Measurements from ENCODE around the gene OSBPL9.
"Not testable (repeated sequence)": the region's sequence is repeated elsewhere in the genome, so short reads cannot be mapped to it uniquely, and the experiment has no call there.

Gene OSBPL9

DNA sequence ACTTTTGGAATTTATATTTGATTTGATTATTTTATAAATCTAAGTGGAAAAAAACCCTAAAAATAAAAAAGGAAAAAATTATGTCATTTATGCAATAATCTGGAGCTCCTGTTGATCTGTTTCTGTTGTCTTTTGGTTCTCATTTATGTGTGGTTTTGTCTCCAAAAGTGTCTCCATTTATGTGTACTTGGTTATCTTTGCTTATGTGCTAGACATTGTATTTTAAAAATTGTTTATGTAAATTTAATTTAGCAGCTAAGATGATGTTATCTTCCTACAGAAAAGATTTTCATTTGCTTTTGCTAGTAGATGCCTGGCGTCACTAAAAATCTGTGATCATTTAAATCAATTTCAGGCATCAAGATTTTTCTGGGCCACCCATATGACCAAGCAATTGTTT, 95.7 kb downstream of the OSBPL9 start:
- no peak for DNase-seq (ENCODE audit: low read depth)

DNA sequence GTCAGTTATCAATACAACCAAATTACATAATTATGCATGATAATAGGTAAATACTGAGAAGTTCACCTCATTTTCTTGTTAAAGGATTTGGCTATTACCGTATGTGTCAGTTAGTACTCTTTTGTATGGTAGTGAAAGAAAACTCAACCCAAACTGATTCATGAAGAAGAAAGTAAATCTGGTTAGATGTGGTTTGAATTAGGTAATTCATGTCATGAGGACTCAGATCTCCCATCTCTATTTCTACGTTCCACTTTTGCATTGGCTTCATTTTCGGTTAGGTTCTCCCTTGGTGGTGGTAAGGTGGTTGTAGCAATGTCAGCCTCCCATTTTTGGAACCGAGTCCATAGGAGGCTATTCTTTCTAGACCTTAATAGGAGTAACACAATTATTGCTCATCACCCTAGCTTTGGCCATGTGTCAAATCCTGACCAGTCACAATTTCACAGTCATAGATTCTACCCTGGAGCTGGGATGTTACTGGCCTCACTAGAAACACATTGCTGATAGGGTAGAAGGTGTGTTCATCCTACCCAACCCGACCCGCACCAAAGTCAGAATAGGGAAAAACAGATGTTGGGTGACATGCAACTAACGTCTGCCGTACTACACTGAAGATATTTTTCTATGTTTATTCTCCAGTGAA, 97.6 kb downstream of the OSBPL9 start:
- DNase-seq (ENCODE audit: low read depth): no peak

DNA sequence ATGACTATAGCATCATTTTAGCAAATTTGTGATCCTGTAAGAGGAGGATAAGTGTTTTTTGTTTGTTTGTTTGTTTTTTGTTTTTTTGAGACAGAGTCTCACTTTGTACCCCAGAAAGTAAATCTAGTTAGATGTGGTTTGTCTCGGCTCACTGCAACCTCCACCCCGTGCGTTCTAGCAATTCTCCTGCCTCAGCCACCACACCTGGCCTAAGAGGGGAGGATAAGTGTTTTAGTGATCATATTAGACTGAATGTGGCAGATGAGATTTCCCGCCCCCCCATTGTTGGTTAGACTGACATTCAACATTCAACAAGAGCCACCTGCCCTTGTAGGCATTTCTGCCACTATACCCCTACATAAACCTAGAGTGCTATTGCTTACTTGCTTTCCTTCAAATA, 98.5 kb downstream of the OSBPL9 start:
- no peak for DNase-seq (ENCODE audit: low read depth)

DNA sequence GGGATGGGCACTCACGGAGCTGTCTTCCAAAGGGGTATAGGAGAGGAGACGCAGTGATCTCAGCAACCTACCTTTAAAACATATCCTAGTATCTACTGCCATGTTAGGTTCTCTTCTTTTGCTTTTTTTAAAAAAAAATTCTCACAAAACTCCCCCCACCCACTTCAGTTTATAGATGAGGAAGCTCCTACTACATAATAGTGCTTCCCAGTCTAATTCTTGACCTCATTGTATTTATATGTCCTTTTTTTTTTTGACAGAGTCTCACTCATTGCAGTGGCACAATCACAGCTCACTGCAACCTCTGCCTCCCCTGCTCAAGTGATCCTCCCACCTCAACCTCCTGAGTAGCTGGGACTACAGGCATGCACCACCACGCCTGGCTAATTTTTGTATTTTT, 99.9 kb downstream of the OSBPL9 start:
- DNase-seq (ENCODE audit: low read depth): no peak

DNA sequence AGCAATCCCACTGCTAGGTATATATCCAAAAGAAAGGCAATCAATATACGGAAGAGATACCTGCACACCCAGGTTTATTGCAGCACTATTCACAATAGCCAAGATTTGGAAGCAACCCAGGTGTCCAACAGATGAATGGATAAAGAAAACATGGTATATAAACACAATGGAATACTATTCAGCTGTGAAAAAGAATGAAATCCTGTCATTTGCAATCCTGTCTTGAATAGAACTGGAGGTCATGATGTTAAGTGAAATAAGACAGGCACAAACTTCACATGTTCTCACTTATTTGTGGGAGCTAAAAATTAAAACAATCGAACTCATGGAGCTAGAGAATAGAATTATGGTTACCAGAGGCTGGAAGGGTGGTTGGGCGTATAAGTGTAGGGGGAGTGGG, 101.0 kb downstream of the OSBPL9 start:
- no peak for DNase-seq (ENCODE audit: low read depth)

DNA sequence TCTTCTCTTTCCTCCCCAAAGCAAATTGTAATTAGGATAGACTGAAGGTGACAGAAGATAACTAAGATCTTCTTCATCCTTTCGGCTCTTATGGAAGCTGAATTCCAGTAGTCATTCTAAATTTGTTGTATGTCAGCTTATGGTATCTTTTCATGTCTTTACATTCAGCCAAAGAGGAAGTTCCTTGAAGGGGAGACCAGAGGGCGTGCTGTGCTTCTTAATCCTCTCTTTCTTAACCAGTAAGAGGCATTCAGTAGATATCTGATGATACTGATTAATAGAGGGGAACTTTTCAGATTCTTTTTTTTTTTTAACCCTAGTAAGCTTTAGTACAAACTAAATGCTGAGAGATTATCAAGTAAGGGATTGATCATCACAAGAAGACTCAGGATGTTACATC, 102.3 kb downstream of the OSBPL9 start:
- DNase-seq (ENCODE audit: low read depth): no peak

DNA sequence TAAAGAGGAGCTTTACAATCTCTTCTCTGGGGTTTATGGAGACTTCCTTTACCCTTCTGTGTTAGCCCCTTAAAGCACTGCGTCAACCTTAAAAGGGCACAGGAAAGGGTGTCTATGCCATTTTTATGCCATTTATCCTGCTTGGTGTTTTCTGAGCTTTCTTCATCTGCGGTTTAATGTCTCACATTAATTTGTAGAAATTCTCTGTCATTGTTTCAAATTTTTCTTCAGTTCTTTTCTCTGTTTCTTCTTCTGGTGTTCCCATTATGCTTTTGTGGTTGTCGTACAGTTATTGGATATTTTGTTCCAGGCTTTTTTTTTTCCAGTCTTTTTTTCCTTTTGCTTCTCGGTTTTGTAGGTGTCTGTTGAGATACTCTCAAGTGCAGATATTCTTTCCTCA, 107.9 kb downstream of the OSBPL9 start:
- no peak for DNase-seq (ENCODE audit: low read depth)

DNA sequence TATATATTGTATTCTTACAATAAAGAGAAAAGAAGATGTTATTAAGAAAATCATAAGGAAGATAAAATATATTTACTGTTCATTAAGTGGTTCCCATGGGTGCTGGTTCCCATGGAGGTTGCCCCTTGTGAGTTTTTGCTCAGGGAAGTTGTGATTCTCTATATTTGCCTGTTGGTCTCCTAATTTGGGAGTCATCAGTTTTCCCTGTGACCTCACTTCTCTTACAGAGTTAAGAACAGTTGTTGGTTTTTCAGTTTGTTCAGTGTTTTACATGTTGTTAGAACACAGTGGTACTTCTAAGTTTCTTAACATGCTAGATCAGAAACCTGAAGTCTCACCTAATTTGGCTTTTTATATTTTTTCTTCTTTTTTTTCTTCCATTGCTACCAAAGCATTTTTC, 109.2 kb downstream of the OSBPL9 start:
- no peak for DNase-seq (ENCODE audit: low read depth)

DNA sequence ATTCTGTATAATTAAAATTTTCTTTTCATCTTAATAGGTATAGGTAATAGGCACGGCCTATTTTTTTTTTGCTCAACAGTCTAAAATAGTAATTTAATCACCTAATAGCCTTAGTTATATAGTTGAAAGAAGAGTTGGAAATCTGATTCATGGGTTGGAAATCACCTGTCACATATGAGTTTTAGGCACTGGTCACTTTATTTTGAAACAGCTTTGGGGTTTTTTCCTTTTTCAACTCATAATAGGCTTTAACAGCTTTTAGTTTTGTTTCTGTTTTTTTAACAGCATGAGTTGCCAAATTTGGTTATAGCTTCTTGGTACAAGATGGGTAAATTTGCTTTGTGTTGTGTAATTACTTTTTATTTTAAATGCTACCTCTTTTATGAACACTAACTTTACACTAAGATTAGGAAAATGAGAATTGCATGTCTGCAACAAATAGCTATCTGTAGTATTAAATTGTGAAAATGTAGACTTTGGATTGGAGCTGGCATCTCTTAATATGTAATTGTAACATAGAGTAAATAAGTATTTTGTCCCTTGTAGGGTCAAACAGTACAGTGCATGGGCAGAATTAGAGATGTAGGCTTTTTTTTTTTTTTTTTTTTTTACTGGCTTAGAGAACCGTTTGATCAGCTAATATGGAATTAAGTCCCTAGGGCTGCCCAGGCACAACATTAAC, 109.8 kb downstream of the OSBPL9 start:
- DNase-seq (ENCODE audit: low read depth): no peak

DNA sequence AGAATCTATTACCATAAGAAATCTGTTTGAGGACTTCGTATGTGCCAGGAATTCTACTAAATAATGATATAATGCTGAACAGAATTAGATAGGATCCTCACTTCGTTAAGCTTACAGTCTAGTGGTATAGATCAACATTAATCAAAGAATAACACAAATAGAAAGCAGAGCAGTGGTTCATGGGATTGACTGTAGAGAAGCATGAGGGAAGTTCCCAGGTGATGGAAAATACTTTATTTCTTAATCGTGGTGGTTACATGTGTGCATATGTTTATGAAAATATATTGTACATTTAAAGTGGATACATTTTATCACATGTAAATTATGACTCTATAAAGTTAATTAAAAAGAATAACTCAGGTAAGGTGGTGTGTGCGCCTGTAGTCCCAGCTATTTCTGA, 110.5 kb downstream of the OSBPL9 start:
- DNase-seq (ENCODE audit: low read depth): no peak

DNA sequence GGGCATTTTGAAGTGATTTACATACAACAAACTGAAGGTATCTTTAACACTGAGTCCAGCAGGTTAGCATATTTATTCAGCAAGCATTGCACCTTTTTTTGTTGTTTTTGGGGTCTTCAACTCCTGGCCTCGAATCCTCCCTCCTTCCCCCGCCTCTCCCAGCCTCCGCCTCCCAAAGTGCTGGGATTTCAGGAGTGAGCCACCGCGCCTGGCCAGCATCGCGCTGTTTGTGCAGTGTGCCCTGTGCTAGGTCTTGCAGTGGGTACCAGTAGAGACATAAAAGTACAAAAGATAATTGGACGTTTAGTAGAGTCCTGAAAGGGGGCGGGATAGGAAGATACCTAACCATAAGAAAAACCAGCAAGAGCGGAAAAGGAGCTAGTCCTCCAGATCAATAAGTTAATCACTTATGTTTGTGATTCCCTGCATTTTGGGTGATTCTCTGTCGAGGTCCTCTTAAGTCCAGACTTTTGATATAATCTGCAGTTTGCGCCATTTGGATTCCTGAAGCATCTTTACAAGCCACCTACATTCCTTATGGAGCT, 111.8 kb downstream of the OSBPL9 start:
- DNase-seq (ENCODE audit: low read depth): no peak

DNA sequence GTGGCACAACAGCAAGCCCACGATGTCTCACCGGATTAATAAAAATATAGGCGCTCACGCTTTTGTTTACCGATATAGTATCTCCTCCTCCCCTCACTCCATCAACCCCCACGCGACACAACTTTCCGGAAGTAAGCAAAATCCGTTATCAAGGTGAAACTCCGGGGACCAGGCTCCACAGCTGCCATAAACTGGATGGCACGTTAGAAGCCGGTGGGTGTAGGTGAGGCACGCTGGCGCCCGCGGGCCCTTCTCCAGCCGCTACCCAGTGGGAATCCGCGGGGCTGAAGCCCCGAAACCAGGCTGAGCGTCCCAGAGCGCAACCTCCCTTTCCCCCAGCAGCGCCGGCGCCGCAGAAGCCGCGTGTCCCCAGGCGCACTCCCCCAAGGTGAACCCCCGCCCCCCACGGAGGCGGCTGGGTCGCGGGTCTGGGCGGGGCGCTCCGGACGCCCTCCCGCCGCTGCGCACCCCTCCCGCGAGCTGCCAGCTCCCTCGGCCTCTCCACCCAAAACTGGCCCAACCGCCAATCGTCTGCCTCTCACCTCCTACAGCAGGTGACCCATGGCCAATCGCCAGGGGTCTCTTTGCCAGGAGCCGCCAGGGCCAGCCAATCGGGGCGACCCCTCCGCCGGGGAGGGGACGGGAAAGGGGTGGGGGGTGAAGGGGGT, 112.4 kb downstream of the OSBPL9 start:
- no peak for DNase-seq (ENCODE audit: low read depth)

DNA sequence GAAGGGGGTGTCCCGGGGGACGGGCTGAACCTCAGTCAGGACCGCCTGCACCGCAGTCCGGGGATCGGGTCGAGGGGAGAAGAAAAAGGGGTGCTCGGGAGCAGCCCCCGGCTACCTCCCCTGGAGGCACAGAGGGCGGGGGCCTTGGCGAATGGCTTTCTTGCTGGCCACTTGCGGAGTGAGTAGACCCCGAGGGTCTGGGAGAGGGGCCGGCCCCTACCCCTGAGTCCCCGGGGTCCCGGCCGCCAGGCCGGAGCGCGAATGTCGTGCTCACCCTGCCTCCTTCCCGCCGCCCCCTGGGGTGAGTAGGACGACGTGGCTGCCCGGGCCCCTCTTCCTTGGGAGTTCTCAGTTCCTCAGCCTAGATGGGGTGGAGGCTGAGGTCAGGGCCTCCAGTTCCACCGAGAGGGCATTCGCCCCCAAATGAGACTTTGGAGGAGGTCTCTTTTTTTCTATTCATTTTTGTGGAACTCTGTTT, 113.0 kb downstream of the OSBPL9 start:
- no peak for DNase-seq (ENCODE audit: low read depth)

DNA sequence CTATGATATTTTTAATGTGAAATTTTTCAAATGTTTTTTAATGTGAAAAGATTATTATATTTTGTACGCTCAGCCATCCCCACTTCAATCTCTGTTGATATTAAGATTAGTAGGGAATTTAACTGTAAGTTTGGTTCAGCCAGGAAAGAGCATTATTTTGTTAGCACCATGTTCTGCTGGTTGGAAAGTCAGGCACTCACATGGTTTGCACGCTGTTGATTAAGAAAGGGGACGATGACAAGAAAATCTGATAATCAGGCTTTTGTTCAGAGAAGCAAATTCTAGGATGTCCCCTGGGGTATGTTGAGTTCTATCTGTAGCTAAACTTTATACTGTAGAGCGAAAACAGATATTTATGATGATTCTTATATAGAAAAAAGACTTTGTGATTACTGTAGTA, 115.1 kb downstream of the OSBPL9 start:
- DNase-seq (ENCODE audit: low read depth): no peak

DNA sequence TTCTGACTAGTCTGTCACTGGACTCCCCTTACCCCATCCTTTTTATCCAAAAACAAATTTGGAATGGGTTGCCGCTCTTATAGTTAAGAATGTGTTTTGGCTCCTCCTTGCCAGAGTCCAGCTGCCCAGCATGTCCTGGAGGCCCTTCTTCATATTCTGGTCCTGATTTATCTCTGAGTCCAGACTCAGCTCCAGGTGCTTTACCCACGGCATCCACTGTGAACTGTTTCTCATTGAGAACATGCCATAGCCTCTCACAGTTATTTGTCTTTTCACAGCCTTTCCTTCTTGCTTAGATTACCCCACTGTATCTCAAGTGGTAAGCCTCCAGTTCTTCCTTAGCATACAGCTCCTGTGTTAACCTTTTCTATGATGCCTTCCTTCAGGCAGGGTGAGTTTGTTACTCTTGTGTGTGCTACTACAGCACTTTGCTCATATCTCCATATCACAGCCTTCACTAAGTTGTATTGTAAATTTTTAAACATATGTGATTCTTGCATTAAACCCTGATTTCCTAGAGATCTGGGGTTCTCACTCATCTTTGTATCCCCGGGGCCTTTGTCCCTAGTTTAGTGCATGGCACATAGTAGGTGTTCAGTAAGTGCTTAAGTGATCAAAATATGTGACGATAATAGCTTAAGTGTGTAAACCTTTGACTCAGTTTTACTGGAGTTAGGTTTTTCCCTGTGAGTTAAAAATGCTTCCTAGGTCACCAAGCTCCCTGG, 116.0 kb downstream of the OSBPL9 start:
- DNase-seq (ENCODE audit: low read depth): no peak

DNA sequence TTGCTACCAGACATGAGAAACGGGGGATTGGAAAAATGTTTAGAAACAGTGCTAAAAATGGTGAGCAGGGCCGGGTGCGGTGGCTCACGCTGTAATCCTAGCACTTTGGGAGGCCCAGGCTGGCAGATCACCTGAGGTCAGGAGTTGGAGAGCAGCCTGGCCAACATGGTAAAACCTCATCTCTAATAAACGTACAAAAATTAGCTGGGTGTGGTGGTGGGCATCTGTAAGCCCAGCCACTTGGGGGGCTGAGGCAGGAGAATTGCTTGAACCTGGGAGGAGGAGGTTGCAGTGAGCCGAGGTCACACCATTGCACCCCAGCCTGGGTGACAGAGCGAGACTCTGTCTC, 116.5 kb downstream of the OSBPL9 start:
- DNase-seq (ENCODE audit: low read depth): not testable (repeated sequence)

DNA sequence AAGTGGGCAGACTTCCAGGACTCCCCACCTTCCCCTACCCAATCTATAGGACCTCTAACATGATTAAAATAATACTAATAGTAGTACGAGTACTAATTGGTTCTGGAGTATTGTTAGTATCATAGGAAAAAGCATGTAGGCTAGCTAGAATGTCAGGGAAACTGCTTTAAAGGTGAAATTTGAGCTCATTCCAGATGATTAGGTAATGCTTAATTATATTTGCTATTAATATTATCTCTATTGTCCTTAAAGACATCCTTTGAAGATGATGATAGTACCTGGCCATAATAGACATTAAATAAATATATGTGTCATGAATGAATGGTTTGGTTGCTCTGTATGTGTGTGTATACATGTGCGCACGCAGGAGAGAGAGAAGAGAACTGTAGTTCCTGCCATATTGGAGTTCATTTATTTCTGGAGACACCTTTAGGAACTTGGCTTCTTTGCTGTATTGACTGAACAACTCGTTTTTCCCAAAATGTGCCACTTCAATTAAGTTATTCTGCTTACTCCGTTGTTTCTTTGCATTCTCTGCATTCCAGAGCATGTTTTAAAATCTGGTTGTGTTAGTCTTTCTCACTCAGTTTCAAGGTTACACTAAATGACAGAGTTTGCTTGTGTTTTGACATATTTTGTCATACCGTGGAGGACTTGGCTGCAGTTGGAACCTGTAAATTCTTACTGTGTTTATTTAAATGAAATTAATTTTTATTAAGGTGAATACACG, 117.1 kb downstream of the OSBPL9 start:
- DNase-seq (ENCODE audit: low read depth): no peak

DNA sequence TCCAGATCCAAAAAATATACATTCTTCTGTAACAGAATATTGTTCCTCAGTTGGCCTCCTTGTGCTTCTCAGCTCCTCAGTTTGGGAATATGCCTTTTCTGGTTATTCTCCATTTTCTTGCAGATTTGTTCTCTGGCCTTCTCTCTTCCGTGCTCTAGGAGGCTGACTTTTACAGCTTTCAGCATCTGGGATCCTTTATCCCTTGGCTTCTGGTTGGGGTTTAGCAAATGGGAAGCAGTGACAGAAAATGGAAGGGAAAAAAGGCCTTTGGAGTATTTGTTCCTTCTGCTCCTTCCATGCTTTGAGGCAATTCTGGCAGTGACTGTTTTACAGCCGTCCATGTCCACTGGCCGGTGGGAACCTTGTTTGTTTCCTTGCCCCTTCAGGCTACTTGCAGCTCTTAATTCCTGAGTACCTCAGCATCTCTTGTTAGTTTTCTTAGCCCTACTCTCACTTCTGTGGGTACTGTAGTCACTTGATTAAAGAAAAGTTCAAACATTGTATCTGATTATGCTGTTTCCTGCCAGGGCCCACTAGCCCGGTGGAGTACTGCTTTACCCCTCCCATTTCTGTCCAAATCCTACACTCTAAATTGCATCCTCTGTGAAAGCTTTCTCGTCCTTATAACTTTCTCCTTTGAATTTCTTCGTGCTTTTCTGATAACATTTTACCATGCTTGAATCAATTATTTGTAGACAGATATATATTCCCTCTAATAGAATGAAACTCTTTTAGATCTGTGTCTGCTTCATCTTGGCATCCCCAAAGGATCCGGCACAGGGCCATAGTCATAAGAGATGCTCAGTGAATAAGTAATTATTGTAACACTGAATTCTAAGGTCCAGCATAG, 118.2 kb downstream of the OSBPL9 start:
- no peak for DNase-seq (ENCODE audit: low read depth)

DNA sequence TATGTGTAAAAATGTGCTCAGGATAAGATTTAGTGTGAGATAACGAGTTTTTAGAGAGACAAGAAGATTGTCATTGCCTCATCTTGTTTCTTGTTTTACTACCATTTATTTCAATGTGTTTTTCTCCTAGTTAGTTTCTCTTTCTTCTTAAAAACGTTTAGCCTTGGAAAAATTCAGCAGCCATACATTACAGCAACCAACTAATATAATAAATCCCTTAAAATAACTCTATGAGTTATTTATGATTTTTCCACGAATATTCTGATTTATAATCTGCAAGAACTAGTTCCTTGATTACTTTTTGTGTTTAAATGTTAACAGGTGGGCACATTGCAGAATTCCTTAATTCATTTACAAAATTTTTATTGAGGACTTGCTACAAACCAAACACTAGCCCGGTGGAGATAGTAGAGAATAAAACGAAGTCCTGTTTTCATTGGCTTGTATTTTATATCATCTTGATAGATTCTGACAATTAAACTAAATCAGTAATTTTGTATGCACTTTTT, 118.9 kb downstream of the OSBPL9 start:
- DNase-seq (ENCODE audit: low read depth): no peak

DNA sequence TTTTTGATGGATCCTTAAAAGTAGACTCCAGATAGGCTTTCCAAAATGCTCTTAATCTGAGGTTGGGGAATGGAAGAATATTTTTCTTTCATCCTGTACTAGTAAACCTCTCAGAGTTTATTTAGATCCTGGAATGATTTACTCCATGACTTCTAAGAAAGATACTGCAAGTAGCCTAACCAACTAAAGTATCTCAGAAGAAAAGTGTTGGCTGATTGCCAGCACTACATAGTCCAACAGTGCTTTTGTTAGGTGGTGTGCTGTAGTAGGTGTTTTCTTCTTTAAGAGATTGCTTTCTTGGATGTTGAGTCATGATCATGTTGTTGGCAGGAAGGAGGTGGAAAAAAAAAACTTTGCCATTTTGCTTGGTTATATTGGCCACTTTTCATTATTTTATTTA, 119.8 kb downstream of the OSBPL9 start:
- DNase-seq (ENCODE audit: low read depth): no peak

DNA sequence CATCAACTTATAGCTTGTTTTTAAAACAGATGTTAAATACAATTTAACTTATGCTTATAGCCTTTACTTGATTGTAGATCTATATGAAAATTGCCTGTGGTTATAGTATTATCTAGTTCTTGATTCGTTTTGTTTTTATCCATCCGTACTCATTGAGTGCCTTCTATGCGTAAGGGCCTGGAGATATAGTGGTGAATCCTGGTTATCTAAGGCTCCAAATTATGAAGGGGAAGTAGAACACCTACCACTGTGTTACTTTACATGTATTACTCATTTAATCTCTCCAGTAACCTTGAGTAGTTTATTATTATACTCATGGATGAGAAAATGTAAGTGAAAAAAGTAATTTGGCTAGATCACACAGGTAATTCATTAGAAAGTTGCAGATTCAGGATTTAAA, 121.8 kb downstream of the OSBPL9 start:
- no peak for DNase-seq (ENCODE audit: low read depth)

Measured in GM04503 (cell line).